T-helper 1 cell treated with Interleukin-12 subunit alpha and Interleukin-12 subunit beta and Interleukin-4 antibody, amounts not matched to agents 30 μg/mL and 1 μg/mL, for 36 hours (primary cell): ENCODE results near the gene ZNF841.
"Not testable (repeated sequence)": the region's sequence is repeated elsewhere in the genome, so short reads cannot be mapped to it uniquely, and the experiment has no call there.

Experiments
- H3K27ac Mint-ChIP-seq: one replicate; pipeline ENCODE4 v1.8.0; 2021; ENCODE audit warnings: mild to moderate bottlenecking, mixed read lengths
- H3K27me3 Mint-ChIP-seq: one replicate; pipeline ENCODE4 v1.8.0; 2021; ENCODE audit warnings: low read depth, mixed read lengths
- H3K36me3 Mint-ChIP-seq: one replicate; pipeline ENCODE4 v1.8.0; 2021; ENCODE audit warnings: low read depth, mixed read lengths
- H3K4me1 Mint-ChIP-seq: one replicate; pipeline ENCODE4 v1.8.0; 2021; ENCODE audit warnings: low read depth, mixed read lengths
- H3K4me3 Mint-ChIP-seq: one replicate; pipeline ENCODE4 v1.8.0; 2021; ENCODE audit warnings: mild to moderate bottlenecking, moderate library complexity, mixed read lengths
- H3K9me3 Mint-ChIP-seq: one replicate; pipeline ENCODE4 v1.8.0; 2021; ENCODE audit warnings: mixed read lengths

Gene ZNF841

DNA sequence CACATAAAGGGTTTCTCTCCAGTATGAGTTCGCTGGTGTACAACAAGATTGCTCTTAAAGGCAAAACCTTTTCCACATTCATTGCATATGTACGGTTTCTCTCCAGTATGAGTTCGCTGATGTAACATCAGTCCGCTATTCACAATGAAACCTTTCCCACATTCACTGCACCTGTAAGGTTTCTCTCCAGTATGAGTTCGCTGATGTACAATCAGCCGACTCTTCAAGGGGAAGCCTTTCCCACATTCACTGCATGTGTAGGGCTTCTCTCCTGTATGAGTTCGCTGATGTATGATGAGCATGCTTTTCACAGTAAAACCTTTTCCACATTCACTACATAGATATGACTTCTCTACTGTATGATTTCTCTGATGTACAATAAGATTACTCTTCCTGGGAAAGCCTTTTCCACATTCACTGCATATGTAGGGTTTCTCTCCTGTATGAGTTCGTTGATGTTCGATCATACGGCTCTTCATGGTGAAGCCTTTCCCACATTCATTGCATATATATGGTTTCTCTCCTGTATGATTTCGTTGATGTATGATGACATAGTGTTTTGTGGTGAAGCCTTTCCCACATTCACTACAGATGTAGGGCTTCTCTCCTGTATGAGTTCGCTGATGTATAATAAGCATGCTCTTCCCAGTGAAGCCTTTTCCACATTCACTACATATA is 61.4 kb downstream of the ZNF841 start:
- H3K4me3 Mint-ChIP-seq = no peak overlapping the region
- H3K27ac Mint-ChIP-seq = no peak overlapping the region
- peaks cover 73% of the 10 kb centered on the region for H3K36me3 Mint-ChIP-seq
- no peaks in the 10 kb centered on the region for H3K27me3 Mint-ChIP-seq
- H3K9me3 Mint-ChIP-seq = peaks cover 72% of the 10 kb centered on the region
- H3K4me1 Mint-ChIP-seq = no peaks in the 10 kb centered on the region

DNA sequence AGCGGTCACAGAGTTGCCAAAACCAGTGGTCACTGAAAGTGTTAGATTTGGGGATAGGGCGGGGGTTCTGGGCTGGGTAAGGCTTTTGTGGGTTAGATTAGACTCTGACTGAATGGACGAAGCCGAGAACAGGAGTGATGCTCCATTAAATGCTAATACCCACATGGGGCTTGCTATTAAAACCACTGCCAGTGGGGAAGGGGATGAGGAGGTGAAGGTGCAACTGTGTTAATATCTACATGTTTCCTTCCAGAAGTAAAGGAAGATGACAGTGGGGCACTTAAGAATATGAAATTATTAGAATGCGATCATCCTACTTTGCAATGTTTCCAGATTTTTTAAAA is 66.8 kb downstream of the ZNF841 start:
- H3K9me3 Mint-ChIP-seq = peaks cover 63% of the 10 kb centered on the region
- peak overlapping the region; percentile 94 for H3K27ac Mint-ChIP-seq
- peaks cover 63% of the 10 kb centered on the region for H3K36me3 Mint-ChIP-seq
- H3K4me1 Mint-ChIP-seq = peaks cover 16% of the 10 kb centered on the region
- H3K4me3 Mint-ChIP-seq = peak overlapping the region; percentile 88
- H3K27me3 Mint-ChIP-seq = no peaks in the 10 kb centered on the region

DNA sequence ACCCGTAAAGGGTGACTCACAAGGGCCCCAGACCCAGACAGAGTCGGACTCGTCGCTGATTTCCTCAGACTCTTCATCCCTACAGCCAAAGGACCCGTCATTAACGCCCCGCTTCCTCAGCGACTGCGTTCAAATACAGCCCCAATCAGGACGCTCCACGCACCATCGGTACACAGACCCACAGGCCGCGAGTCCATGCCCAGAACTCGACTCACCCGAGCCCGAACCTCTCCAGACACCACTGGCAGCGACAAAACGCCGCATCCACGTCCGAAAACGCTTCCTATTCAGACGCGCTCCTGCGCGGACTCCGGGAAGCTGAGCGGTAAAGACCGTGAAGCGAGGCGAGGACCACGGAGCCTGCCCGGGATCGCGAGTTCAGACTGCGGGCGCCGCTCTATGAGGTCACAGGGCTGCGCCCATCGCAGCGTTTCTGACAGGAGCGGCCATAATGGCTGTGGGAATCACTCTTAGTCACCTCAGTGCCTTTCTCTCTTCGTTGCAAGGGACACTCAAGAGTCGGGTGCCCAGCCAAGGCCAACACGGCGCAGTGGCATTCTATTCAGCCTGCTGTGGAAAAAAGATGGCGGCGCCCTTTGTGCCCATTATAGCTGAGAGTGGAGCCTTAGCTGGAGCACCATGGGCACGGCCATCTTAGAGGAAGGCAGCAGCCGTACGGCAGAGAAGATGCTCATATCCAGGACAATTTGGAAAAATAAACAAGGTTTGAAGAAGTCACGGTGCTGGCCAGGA is 67.4 kb downstream of the ZNF841 start, which contains the start of gene ZNF614:
Gene ZNF614 (minus strand): TSS at position 353 of the 753 bp plus-strand sequence. CDS start 2,634 bp downstream, outside the sequence.
- Mint-ChIP-seq H3K9me3 (peaks cover 63% of the 10 kb centered on the region), H3K27me3 (no peaks in the 10 kb centered on the region), H3K4me3 (peak within 1 kb of the TSS; percentile 88), H3K27ac (peak within 1 kb of the TSS; percentile 94), H3K4me1 (peaks cover 16% of the 10 kb centered on the region), H3K36me3 (peaks cover 63% of the 10 kb centered on the region)

DNA sequence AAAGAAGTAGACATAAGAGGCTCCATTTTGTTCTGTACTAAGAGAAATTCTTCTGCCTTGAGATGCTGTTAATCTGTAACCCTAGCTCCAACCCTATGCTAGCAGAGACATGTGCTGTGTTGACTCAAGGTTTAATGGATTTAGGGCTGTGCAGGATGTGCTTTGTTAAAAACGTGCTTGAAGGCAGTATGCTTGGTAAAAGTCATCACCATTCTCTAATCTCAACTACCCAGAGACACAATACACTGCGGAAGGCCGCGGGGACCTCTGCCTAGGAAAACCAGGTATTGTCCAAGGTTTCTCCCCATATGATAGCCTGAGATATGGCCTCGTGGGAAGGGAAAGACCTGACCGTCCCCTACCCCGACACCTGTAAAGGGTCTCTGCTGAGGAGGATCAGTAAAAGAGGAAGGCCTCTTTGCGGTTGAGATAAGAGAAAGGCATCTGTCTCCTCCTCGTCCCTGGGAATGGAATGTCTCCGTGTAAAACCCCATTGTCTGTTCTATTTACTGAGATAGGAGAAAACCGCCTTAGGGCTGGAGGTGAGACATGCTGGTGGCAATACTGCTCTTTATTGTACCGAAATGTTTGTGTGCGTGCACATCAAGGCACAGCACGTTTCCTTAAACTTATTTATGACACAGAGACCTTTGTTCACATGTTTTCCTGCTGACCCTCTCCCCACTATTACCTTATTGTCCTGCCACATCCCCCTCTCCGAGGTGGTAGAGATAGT is 69.1 kb downstream of the ZNF841 start:
- H3K27me3 Mint-ChIP-seq, H3K4me3 Mint-ChIP-seq, H3K27ac Mint-ChIP-seq: not testable (repeated sequence)
- Mint-ChIP-seq H3K4me1 (peaks cover 16% of the 10 kb centered on the region), H3K9me3 (peaks cover 64% of the 10 kb centered on the region), H3K36me3 (peaks cover 70% of the 10 kb centered on the region)

DNA sequence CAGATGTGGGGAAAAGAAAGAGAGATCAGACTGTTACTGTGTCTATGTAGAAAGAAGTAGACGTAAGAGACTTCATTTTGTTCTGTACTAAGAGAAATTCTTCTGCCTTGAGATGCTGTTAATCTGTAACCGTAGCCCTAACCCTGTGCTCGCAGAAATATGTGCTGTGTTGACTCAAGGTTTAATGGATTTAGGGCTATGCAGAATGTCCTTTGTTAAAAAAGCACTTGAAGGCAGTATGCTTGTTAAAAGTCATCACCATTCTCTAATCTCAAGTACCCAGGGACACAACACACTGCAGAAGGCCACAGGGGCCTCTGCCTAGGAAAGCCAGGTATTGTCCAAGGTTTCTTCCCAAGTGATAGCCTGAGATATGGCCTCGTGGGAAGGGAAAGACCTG is 71.1 kb downstream of the ZNF841 start:
- not testable (repeated sequence) for H3K4me3 Mint-ChIP-seq, H3K27me3 Mint-ChIP-seq, H3K27ac Mint-ChIP-seq
- Mint-ChIP-seq H3K36me3 (peaks cover 80% of the 10 kb centered on the region), H3K4me1 (peaks cover 18% of the 10 kb centered on the region), H3K9me3 (peaks cover 71% of the 10 kb centered on the region)

DNA sequence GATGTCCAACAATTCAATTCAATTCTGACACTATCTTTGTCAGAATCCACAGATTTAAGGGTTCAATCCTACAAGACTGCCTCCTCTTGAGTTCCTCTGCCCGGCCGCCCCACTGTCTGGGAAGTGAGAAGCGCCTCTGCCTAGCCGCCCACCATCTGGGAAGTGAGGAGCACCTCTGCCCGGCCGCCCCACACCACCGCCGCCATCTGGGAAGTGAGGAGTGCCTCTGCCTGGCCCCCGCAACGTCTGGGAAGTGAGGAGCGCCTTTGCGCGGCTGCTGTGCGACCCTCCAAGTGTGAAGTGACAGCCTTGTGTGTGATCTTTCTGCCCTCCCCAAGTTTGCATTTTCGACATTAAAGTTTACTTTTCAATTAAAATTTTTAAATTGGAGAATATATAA is 73.4 kb downstream of the ZNF841 start:
- Mint-ChIP-seq H3K27ac (no peak overlapping the region), H3K4me3 (no peak overlapping the region), H3K9me3 (peaks cover 81% of the 10 kb centered on the region), H3K36me3 (peaks cover 91% of the 10 kb centered on the region), H3K27me3 (no peaks in the 10 kb centered on the region), H3K4me1 (peaks cover 7% of the 10 kb centered on the region)

DNA sequence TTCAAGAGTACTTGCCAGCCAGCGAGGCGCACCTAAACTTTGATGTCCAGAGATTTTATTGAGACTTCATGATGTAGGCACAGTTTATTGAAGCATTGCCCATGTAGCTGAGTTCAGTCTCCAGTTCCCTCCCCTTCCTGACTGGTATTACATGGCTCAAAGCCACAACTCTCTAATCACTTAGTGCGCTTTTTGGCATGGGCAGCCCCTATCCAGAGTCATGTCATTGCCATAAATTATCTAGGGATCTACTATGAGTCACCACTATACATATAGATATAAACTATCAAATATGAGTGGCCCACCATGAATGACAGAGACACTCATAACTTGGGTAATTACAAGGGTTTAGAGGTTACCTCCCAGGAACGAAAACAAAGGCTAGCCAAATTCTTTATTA is 75.1 kb downstream of the ZNF841 start:
- no peaks in the 10 kb centered on the region for H3K27me3 Mint-ChIP-seq
- peaks cover 3% of the 10 kb centered on the region for H3K4me1 Mint-ChIP-seq
- peaks cover 81% of the 10 kb centered on the region for H3K9me3 Mint-ChIP-seq

More for the DNA sequence above, 75.1 kb downstream of the ZNF841 start:
- H3K27ac Mint-ChIP-seq = no peak overlapping the region
- H3K36me3 Mint-ChIP-seq = peaks cover 92% of the 10 kb centered on the region
- H3K4me3 Mint-ChIP-seq = no peak overlapping the region
